Measurements from ENCODE around the gene ZMAT5.

The ZMAT5 gene

DNA sequence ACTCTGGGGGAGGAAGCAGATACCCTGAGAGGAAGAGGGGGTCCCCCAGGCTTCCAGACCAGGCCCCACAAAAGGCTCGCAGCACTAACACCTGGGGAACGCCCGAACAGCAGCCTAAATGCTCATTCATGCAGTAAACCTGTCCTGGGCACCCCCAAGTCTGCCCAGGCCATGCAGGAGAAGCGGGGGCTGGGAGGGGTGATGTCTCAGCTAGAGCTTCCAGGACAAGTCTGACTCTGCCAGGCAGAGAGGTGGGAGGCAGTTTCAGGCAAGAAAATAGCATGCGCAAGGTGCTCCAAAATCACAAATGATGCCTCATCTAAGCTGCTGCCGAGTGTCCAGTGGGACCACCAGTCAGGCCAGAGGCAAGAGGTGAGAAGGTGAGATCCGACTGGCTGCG is 32.4 kb downstream of the ZMAT5 start:
- in situ Hi-C loops (cut with MboI; ENCODE audit: low sequenced_read_pairs): no loop called here

GRCh38 chr22:29733362-29734201 is 33.2 kb downstream of the ZMAT5 start:
- in situ Hi-C loops (cut with MboI; ENCODE audit: low sequenced_read_pairs): no loop called here

DNA sequence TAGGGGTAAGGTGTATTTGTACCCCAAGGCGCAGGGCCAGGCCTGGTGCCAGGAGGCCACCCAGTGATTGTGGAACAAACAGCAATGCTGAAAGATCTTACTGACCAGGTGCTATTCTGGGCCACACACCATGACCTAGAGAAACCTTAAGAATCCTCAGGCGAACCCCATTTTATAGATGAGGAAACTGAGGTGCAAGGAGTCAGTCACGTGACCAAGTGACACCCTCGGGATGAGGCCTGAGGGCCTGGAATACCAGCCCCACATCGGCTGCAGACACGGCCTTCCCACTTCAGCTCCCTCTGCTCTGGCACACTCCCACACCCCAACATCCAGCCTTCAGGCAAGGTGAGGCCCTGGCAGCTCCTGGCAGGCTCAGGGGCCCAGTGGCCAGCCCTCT is 33.9 kb downstream of the ZMAT5 start:
- in situ Hi-C loops (cut with MboI; ENCODE audit: low sequenced_read_pairs): no loop called here

- in situ Hi-C loops (cut with MboI; ENCODE audit: low sequenced_read_pairs): no loop called here
Observed at GRCh38 chr22:29731058-29731850, 35.6 kb downstream of the ZMAT5 start.

DNA sequence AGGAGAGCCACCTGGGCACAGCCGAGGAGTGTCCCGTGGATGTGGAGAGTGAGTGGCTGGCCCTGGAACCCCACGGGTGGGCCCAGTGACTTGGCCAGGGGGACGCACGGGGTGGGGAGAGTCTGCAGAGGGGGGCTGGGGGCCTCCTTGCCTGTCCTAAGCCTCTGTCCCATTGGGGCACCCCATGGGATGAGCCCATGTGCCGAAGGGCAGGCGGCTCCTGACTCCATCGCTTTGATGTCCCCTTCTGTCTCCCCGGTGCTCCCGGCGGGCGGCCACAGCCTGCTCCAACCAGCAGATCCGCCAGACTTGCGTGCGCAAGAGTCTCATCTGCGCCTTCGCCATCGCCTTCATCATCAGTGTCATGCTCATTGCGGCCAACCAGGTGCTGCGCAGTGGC is 37.6 kb downstream of the ZMAT5 start:
- in situ Hi-C loops (cut with MboI; ENCODE audit: low sequenced_read_pairs): no loop called here

DNA sequence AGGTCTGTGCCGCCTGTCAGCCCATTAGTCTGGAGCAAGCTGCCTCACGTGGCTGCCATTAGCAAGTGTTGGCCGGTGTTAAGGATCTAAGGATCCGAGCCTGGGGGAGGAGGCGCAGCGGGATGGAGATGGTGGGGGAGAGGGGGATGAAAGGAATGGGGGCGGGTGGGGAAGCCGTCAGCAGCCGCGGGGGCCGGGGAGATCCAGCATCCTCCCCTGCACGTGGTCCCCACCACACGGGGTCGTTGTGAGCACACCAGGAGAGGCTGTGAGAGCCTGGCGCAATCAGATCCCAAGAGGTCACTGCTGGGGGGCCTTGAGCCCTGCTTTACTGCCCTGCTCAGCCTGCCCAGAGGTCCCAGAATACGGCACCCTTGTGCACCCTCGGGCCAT is 39.7 kb downstream of the ZMAT5 start:
- in situ Hi-C loops (cut with MboI; ENCODE audit: low sequenced_read_pairs): no loop called here

- in situ Hi-C loops (cut with MboI; ENCODE audit: low sequenced_read_pairs): no loop called here
Observed at GRCh38 chr22:29726512-29727130, 40.2 kb downstream of the ZMAT5 start.

DNA sequence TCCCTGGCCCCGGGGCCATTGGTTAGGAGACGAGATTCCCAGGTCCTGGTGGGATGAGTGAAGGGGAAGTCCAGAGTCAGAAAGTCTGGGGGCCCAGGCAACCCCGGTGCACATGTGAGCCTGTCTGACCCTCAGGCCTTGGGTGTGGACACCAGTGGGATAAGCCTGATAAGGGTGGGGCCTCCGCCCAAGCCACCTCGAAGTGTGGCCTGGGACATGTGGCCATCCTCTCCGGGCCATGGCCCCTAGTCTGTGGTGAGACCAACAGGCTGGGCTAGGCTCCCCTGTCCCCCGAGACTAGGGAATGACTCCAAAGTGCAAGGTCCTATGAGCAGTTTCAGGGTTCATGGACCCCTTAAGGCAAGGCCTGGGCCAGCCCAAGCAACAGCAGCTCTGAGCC is 40.7 kb downstream of the ZMAT5 start:
- in situ Hi-C loops (cut with MboI; ENCODE audit: low sequenced_read_pairs): no loop called here

GRCh38 chr22:29724843-29725242 is 42.0 kb downstream of the ZMAT5 start:
- in situ Hi-C loops (cut with MboI; ENCODE audit: low sequenced_read_pairs): loop anchor here (25.0 kb wide), 1 partner anchor 87 kb away; no protein-coding TSS in a partner anchor

GRCh38 chr22:29723766-29724165 is 43.0 kb downstream of the ZMAT5 start:
- in situ Hi-C loops (cut with MboI; ENCODE audit: low sequenced_read_pairs): loop anchor here (25.0 kb wide), 1 partner anchor 89 kb away; no protein-coding TSS in a partner anchor

DNA sequence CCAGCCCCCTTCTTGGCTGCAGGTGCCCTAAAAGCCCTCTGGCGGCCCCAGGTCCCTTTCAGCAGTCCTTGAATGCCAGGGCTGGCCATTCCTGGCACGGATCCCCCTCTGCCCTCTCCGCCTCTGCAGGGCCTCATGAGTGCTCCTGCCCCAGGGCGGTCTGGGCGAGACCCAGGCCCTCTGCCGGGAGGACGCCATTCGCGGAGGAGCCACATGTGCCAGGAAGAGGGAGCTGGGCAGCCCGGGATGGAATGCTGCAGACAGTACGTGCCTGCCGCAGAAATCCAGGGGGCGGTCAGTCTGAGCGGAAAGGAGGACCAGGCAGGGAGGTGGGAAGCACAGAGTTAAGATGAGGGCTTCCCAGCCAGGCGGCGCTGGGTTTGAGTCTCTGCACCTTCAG is 44.2 kb downstream of the ZMAT5 start:
- in situ Hi-C loops (cut with MboI; ENCODE audit: low sequenced_read_pairs): loop anchor here (25.0 kb wide), 1 partner anchor 90 kb away; no protein-coding TSS in a partner anchor

DNA sequence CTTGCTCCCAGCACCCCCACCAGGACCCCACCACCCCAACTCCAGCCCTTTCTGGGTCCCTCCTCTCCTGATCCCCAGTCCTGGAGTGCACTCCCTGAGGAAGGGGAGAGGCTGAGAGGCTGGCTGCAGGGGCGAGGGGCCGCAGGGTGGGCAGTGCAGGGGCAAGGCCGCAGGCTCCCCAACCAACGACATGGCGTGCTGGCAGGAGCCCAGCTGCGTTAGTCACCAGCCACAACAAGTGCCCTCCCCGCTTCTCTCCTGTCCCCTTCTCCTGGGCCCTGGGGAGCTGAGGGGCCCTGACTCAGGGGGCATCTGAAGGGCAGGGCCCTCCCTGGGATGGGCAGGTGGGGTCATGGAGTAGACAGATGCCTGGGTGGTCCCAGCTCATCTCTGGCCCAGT is 44.7 kb downstream of the ZMAT5 start:
- in situ Hi-C loops (cut with MboI; ENCODE audit: low sequenced_read_pairs): loop anchor here (25.0 kb wide), 1 partner anchor 90 kb away; no protein-coding TSS in a partner anchor

GRCh38 chr22:29720811-29721323 is 45.9 kb downstream of the ZMAT5 start:
- in situ Hi-C loops (cut with MboI; ENCODE audit: low sequenced_read_pairs): loop anchor here (25.0 kb wide), 1 partner anchor 91 kb away; no protein-coding TSS in a partner anchor

DNA sequence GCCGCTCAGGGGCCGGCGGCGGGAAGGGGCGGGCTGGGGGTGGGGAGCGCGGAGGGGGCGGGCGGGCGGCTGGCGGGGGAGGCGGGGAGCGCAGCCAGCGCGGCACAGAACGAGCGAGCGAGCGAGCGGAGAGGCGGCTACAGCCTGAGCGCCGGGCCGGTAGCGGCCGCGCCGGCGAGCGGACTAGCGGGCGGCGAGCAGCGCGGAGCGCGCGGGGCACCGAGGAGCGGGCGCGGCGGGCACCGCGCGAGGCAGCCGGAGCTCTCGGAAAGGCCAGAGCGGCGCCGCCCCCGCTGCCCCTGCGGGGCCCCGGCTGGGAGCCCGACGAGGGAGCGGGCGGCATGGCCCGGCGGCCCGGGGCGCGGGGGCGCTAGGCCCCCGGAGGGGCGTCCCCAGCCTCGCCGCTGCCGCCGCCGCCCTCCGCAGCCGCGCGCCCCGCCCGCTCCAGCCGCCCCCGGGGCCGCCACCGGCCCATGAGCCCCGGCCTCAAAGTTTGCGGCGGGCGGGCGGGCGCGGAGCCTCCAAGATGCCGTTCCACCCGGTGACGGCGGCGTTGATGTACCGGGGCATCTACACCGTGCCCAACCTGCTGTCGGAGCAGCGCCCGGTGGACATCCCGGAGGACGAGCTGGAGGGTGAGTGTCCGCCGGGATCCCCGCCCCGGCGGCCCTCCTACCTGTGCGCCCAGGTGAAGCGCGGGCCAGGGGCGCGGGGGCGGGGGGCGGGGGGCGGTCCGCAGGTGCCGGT is 46.7 kb downstream of the ZMAT5 start, which contains the start of gene CABP7:
CABP7 (plus strand) TSS at position 105 of the 747 bp plus-strand sequence; CDS start at position 527, 422 bp downstream.
- in situ Hi-C loops (cut with MboI; ENCODE audit: low sequenced_read_pairs): loop anchor here (25.0 kb wide), 1 partner anchor 92 kb away; no protein-coding TSS in a partner anchor

DNA sequence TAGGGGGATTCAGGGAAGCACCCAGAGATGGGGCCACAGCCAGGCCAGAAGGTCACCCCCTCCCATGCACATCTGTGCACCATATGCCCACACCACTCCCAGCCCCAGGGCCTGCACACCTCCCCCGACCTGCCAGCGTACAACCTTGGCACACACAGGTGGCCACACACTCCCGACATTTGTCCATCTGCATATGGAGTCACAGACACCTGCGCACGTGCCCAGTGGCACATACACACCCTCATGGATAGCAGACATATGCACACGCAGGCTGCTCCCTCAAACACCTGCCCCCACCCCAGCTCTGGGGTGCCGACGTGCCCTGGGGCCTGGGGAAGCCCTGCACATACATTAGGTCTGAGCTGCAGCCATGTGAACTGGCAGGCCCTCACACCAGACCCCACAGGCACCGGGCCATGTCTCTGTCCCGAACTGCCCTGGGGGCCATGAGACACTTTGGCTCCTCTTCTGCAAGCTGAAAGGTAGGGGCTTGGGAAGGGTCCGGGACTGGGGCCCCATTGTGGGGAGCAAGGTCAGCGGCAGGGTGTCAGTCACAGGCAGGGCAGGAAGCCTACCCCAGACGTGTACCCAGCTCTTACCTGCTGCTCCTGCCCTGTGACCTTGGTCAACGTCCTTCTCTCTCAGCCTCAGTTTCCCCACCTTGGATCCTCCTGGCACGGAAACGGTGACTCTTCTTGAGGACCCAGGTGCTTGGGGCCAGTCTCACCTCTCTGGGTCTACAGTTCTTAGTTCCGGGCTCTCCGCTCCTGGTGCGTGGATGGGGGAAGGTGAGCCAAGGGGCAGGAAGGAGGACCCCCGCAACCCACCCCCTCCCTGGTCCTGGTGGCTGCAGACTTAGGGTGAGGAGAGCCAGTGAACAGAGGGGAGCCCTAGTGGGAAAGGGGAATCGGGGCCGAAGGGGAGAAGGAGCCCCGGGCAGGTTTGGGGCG is 47.6 kb downstream of the ZMAT5 start:
- in situ Hi-C loops (cut with MboI; ENCODE audit: low sequenced_read_pairs): loop anchor here (25.0 kb wide), 1 partner anchor 93 kb away; no protein-coding TSS in a partner anchor

GRCh38 chr22:29717789-29718188 is 49.0 kb downstream of the ZMAT5 start:
- in situ Hi-C loops (cut with MboI; ENCODE audit: low sequenced_read_pairs): loop anchor here (25.0 kb wide), 1 partner anchor 95 kb away; no protein-coding TSS in a partner anchor

DNA sequence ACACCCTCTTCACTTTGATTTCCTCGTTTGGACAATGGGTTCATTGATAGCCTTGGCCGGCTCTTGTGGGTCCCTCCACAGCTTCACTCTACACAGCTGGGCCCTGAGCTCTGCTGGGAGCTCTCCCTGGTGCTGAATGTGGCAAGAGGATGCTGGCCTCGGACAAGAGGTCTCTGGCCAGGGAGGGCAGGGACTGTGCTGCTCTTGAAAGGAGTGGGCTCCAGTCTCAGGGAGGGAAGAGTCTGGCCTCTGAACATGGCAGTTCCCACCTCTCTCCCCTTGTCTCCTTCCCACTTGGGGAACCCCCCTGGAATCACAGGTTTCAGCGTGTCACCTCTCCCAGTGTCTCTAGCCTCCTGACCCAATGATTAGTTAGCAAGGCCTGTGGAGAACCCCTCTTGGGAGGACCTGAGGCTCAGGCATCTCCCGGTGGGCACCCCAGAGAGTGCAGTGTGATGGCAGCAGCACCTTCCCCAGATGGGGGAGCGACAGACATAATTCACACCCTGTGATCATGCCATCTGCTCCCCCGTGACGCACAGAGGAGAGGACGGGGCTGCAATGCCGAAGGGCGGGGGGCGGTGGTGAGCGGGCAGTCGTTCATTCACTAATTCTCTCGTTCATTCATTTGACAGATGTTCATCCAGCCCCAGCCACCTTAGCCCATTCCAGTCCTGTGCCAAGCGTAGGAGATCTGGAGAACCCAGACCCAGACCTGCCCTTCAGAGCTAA is 49.8 kb downstream of the ZMAT5 start:
- in situ Hi-C loops (cut with MboI; ENCODE audit: low sequenced_read_pairs): loop anchor here (25.0 kb wide), 1 partner anchor 95 kb away; no protein-coding TSS in a partner anchor

- in situ Hi-C loops (cut with MboI; ENCODE audit: low sequenced_read_pairs): loop anchor here (25.0 kb wide), 1 partner anchor 97 kb away; no protein-coding TSS in a partner anchor
Observed at GRCh38 chr22:29715705-29716104, 51.1 kb downstream of the ZMAT5 start.
